ENCODE data around the gene PCDH9. TPM values are rescaled to one million over a fixed set of nuclear protein-coding genes. Genes with fewer than 3 reads are reported as not detected.

The PCDH9 gene
- total RNA-seq, 3 donors from 2014 or later = 0.13 to 0.38 (median 0.13) TPM

GRCh38 chr13:66565279-66565678 lies 664.9 kb downstream of the PCDH9 start:
- Mint-ChIP-seq H3K9me3 (peaks cover 14% of the 10 kb centered on the region), H3K4me3 (no peak overlapping the region), H3K4me1 (ENCODE audit: low read depth) (no peaks in the 10 kb centered on the region), H3K36me3 (ENCODE audit: insufficient read depth) (no peaks in the 10 kb centered on the region), H3K27me3 (ENCODE audit: low read depth) (no peaks in the 10 kb centered on the region)
- no peak for ATAC-seq
- no peak for DNase-seq

- Mint-ChIP-seq H3K4me3 (no peak overlapping the region), H3K9me3 (peaks cover 16% of the 10 kb centered on the region), H3K36me3 (ENCODE audit: insufficient read depth) (no peaks in the 10 kb centered on the region), H3K4me1 (ENCODE audit: low read depth) (no peaks in the 10 kb centered on the region), H3K27me3 (ENCODE audit: low read depth) (no peaks in the 10 kb centered on the region)
- ATAC-seq = no peak
- no peak for DNase-seq
Measured at GRCh38 chr13:66563076-66563475, 667.1 kb downstream of the PCDH9 start.

- Mint-ChIP-seq H3K4me3 (no peak overlapping the region), H3K9me3 (peaks cover 13% of the 10 kb centered on the region), H3K36me3 (ENCODE audit: insufficient read depth) (no peaks in the 10 kb centered on the region), H3K27me3 (ENCODE audit: low read depth) (no peaks in the 10 kb centered on the region), H3K4me1 (ENCODE audit: low read depth) (no peaks in the 10 kb centered on the region)
- DNase-seq (no peak), ATAC-seq (no peak)
Measured at GRCh38 chr13:66562054-66562453, 668.1 kb downstream of the PCDH9 start.

GRCh38 chr13:66560991-66561390 lies 669.1 kb downstream of the PCDH9 start:
- DNase-seq = no peak
- no peak for ATAC-seq
- peaks cover 13% of the 10 kb centered on the region for H3K9me3 Mint-ChIP-seq
- H3K4me3 Mint-ChIP-seq = no peak overlapping the region
- H3K27me3 Mint-ChIP-seq (ENCODE audit: low read depth) = no peaks in the 10 kb centered on the region
- H3K36me3 Mint-ChIP-seq (ENCODE audit: insufficient read depth) = no peaks in the 10 kb centered on the region
- no peaks in the 10 kb centered on the region for H3K4me1 Mint-ChIP-seq (ENCODE audit: low read depth)

GRCh38 chr13:66560189-66560588 lies 669.9 kb downstream of the PCDH9 start:
- ATAC-seq (no peak), DNase-seq (no peak)
- no peak overlapping the region for H3K4me3 Mint-ChIP-seq
- H3K4me1 Mint-ChIP-seq (ENCODE audit: low read depth) = no peaks in the 10 kb centered on the region
- H3K27me3 Mint-ChIP-seq (ENCODE audit: low read depth) = no peaks in the 10 kb centered on the region
- H3K9me3 Mint-ChIP-seq = peaks cover 13% of the 10 kb centered on the region
- no peaks in the 10 kb centered on the region for H3K36me3 Mint-ChIP-seq (ENCODE audit: insufficient read depth)

- DNase-seq (no peak), ATAC-seq (no peak)
- Mint-ChIP-seq H3K9me3 (peaks cover 13% of the 10 kb centered on the region), H3K27me3 (ENCODE audit: low read depth) (no peaks in the 10 kb centered on the region), H3K4me3 (no peak overlapping the region), H3K4me1 (ENCODE audit: low read depth) (no peaks in the 10 kb centered on the region), H3K36me3 (ENCODE audit: insufficient read depth) (no peaks in the 10 kb centered on the region)
Measured at GRCh38 chr13:66559093-66559492, 671.0 kb downstream of the PCDH9 start.

- H3K27me3 Mint-ChIP-seq (ENCODE audit: low read depth) = no peaks in the 10 kb centered on the region
- H3K4me3 Mint-ChIP-seq = no peak overlapping the region
- H3K4me1 Mint-ChIP-seq (ENCODE audit: low read depth) = no peaks in the 10 kb centered on the region
- H3K36me3 Mint-ChIP-seq (ENCODE audit: insufficient read depth) = no peaks in the 10 kb centered on the region
- ATAC-seq = no peak
- no peak for DNase-seq
- H3K9me3 Mint-ChIP-seq = peaks cover 12% of the 10 kb centered on the region
Measured at GRCh38 chr13:66558506-66558905, 671.6 kb downstream of the PCDH9 start.

GRCh38 chr13:66557357-66557756 lies 672.8 kb downstream of the PCDH9 start:
- ATAC-seq (no peak), DNase-seq (no peak)
- no peaks in the 10 kb centered on the region for H3K4me1 Mint-ChIP-seq (ENCODE audit: low read depth)
- no peak overlapping the region for H3K4me3 Mint-ChIP-seq
- no peaks in the 10 kb centered on the region for H3K36me3 Mint-ChIP-seq (ENCODE audit: insufficient read depth)
- no peaks in the 10 kb centered on the region for H3K27me3 Mint-ChIP-seq (ENCODE audit: low read depth)
- H3K9me3 Mint-ChIP-seq = peaks cover 3% of the 10 kb centered on the region

- ATAC-seq (no peak), DNase-seq (no peak)
- H3K4me3 Mint-ChIP-seq = no peak overlapping the region
- H3K4me1 Mint-ChIP-seq (ENCODE audit: low read depth) = no peaks in the 10 kb centered on the region
- H3K9me3 Mint-ChIP-seq = peaks cover 3% of the 10 kb centered on the region
- H3K36me3 Mint-ChIP-seq (ENCODE audit: insufficient read depth) = no peaks in the 10 kb centered on the region
- H3K27me3 Mint-ChIP-seq (ENCODE audit: low read depth) = no peaks in the 10 kb centered on the region
Measured at GRCh38 chr13:66556306-66556705, 673.8 kb downstream of the PCDH9 start.

- no peaks in the 10 kb centered on the region for H3K9me3 Mint-ChIP-seq
- ATAC-seq (no peak), DNase-seq (no peak)
- H3K27me3 Mint-ChIP-seq (ENCODE audit: low read depth) = no peaks in the 10 kb centered on the region
- H3K4me3 Mint-ChIP-seq = no peak overlapping the region
- no peaks in the 10 kb centered on the region for H3K4me1 Mint-ChIP-seq (ENCODE audit: low read depth)
- H3K36me3 Mint-ChIP-seq (ENCODE audit: insufficient read depth) = no peaks in the 10 kb centered on the region
Measured at GRCh38 chr13:66553391-66553790, 676.7 kb downstream of the PCDH9 start.

GRCh38 chr13:66551128-66551527 lies 679.0 kb downstream of the PCDH9 start:
- H3K9me3 Mint-ChIP-seq = no peaks in the 10 kb centered on the region
- no peaks in the 10 kb centered on the region for H3K4me1 Mint-ChIP-seq (ENCODE audit: low read depth)
- DNase-seq (no peak), ATAC-seq (no peak)
- no peaks in the 10 kb centered on the region for H3K27me3 Mint-ChIP-seq (ENCODE audit: low read depth)
- H3K4me3 Mint-ChIP-seq = no peak overlapping the region
- no peaks in the 10 kb centered on the region for H3K36me3 Mint-ChIP-seq (ENCODE audit: insufficient read depth)

- Mint-ChIP-seq H3K4me3 (no peak overlapping the region), H3K27me3 (ENCODE audit: low read depth) (no peaks in the 10 kb centered on the region), H3K36me3 (ENCODE audit: insufficient read depth) (no peaks in the 10 kb centered on the region), H3K4me1 (ENCODE audit: low read depth) (no peaks in the 10 kb centered on the region), H3K9me3 (no peaks in the 10 kb centered on the region)
- ATAC-seq (no peak), DNase-seq (no peak)
Measured at GRCh38 chr13:66547685-66548084, 682.5 kb downstream of the PCDH9 start.

GRCh38 chr13:66546534-66547379 lies 683.4 kb downstream of the PCDH9 start:
- Mint-ChIP-seq H3K4me3 (no peak overlapping the region), H3K9me3 (no peaks in the 10 kb centered on the region), H3K4me1 (ENCODE audit: low read depth) (no peaks in the 10 kb centered on the region), H3K36me3 (ENCODE audit: insufficient read depth) (no peaks in the 10 kb centered on the region), H3K27me3 (ENCODE audit: low read depth) (no peaks in the 10 kb centered on the region)
- ATAC-seq (no peak), DNase-seq (no peak)

GRCh38 chr13:66543780-66544179 lies 686.4 kb downstream of the PCDH9 start:
- Mint-ChIP-seq H3K36me3 (ENCODE audit: insufficient read depth) (no peaks in the 10 kb centered on the region), H3K4me1 (ENCODE audit: low read depth) (no peaks in the 10 kb centered on the region), H3K9me3 (no peaks in the 10 kb centered on the region), H3K27me3 (ENCODE audit: low read depth) (no peaks in the 10 kb centered on the region), H3K4me3 (no peak overlapping the region)
- DNase-seq (no peak), ATAC-seq (no peak)

- DNase-seq (no peak), ATAC-seq (no peak)
- H3K9me3 Mint-ChIP-seq = no peaks in the 10 kb centered on the region
- H3K4me3 Mint-ChIP-seq = no peak overlapping the region
- no peaks in the 10 kb centered on the region for H3K4me1 Mint-ChIP-seq (ENCODE audit: low read depth)
- H3K36me3 Mint-ChIP-seq (ENCODE audit: insufficient read depth) = no peaks in the 10 kb centered on the region
- H3K27me3 Mint-ChIP-seq (ENCODE audit: low read depth) = no peaks in the 10 kb centered on the region
Measured at GRCh38 chr13:66537417-66537816, 692.7 kb downstream of the PCDH9 start.
